ENCODE measurements around the gene RASGRP1. TPM values are rescaled to one million over a fixed set of nuclear protein-coding genes. Genes with fewer than 3 reads are reported as not detected.
A peak's percentile ranks its signal among the peaks of the same experiment; 100 is the strongest.

RASGRP1 gene
- total RNA-seq, 2 donors from 2014 or later = 7.0 to 8.8 TPM

GRCh38 chr15:38499651-38500050 is 65.0 kb downstream of the RASGRP1 start:
- Mint-ChIP-seq H3K27me3 (ENCODE audit: insufficient read depth) (no peaks in the 10 kb centered on the region), H3K4me1 (no peaks in the 10 kb centered on the region)

GRCh38 chr15:38496151-38496550 is 68.5 kb downstream of the RASGRP1 start:
- DNase-seq = no peak
- H3K9me3 ChIP-seq (ENCODE audit: control insufficient read depth, low read length) = no peaks in the 10 kb centered on the region

More at GRCh38 chr15:38499651-38500050, 65.0 kb downstream of the RASGRP1 start:
- Histone ChIP-seq H3K27me3 (ENCODE audit: control insufficient read depth, insufficient read depth, low read length, poor library complexity, severe bottlenecking) (no peaks in the 10 kb centered on the region), H3K4me3 (ENCODE audit: low read length) (no peak overlapping the region), H3K4me1 (ENCODE audit: control insufficient read depth, insufficient read depth, low read length) (no peaks in the 10 kb centered on the region), H3K36me3 (ENCODE audit: control insufficient read depth, insufficient read depth, low read length) (peaks cover 34% of the 10 kb centered on the region), H3K9me3 (ENCODE audit: control insufficient read depth, low read length) (no peaks in the 10 kb centered on the region), H3K27ac (ENCODE audit: low read depth, low read length) (no peak overlapping the region), H3K9ac (ENCODE audit: extremely low read depth, low read length, poor library complexity, severe bottlenecking) (no peak overlapping the region)
- no peak overlapping the region for H3K4me3 Mint-ChIP-seq
- H3K36me3 Mint-ChIP-seq (ENCODE audit: low read depth) = peaks cover 38% of the 10 kb centered on the region
- DNase-seq = no peak
- H3K9me3 Mint-ChIP-seq = no peaks in the 10 kb centered on the region
- no peak overlapping the region for H3K27ac Mint-ChIP-seq
- WGBS, 2 experiments (ENCODE audit: insufficient coverage in 1 of 2, insufficient read length in 1 of 2) = 86 to 89% methylated on average over 1 of the region's 1 CpG
- TF ChIP-seq CTCF (conservative IDR thresholded peaks at IDR 0.05) = no peak

GRCh38 chr15:38490242-38490922 is 74.2 kb downstream of the RASGRP1 start:
- H3K36me3 ChIP-seq (ENCODE audit: control insufficient read depth, insufficient read depth, low read length) = peaks cover 21% of the 10 kb centered on the region
- no peak overlapping the region for H3K4me3 Mint-ChIP-seq
- WGBS, 2 experiments (ENCODE audit: insufficient coverage in 1 of 2, insufficient read length in 1 of 2) = 94 to 100% methylated on average over 3 of the region's 3 CpGs
- H3K27me3 ChIP-seq (ENCODE audit: control insufficient read depth, insufficient read depth, low read length, poor library complexity, severe bottlenecking) = no peaks in the 10 kb centered on the region
- peaks cover 10% of the 10 kb centered on the region for H3K36me3 Mint-ChIP-seq (ENCODE audit: low read depth)
- H3K4me3 ChIP-seq (ENCODE audit: low read length) = no peak overlapping the region
- H3K4me1 ChIP-seq (ENCODE audit: control insufficient read depth, insufficient read depth, low read length) = no peaks in the 10 kb centered on the region
- no peak overlapping the region for H3K9ac ChIP-seq (ENCODE audit: extremely low read depth, low read length, poor library complexity, severe bottlenecking)
- H3K27ac Mint-ChIP-seq = no peak overlapping the region
- no peak for DNase-seq
- TF ChIP-seq CTCF (conservative IDR thresholded peaks at IDR 0.05) = no peak
- no peaks in the 10 kb centered on the region for H3K27me3 Mint-ChIP-seq (ENCODE audit: insufficient read depth)
- H3K27ac ChIP-seq (ENCODE audit: low read depth, low read length) = no peak overlapping the region
- peaks cover 20% of the 10 kb centered on the region for H3K4me1 Mint-ChIP-seq
- no peaks in the 10 kb centered on the region for H3K9me3 ChIP-seq (ENCODE audit: control insufficient read depth, low read length)
- no peaks in the 10 kb centered on the region for H3K9me3 Mint-ChIP-seq

More at GRCh38 chr15:38496151-38496550, 68.5 kb downstream of the RASGRP1 start:
- Mint-ChIP-seq H3K36me3 (ENCODE audit: low read depth) (peaks cover 29% of the 10 kb centered on the region), H3K9me3 (no peaks in the 10 kb centered on the region), H3K4me1 (no peaks in the 10 kb centered on the region), H3K4me3 (no peak overlapping the region), H3K27ac (no peak overlapping the region), H3K27me3 (ENCODE audit: insufficient read depth) (no peaks in the 10 kb centered on the region)
- Histone ChIP-seq H3K4me1 (ENCODE audit: control insufficient read depth, insufficient read depth, low read length) (no peaks in the 10 kb centered on the region), H3K27ac (ENCODE audit: low read depth, low read length) (no peak overlapping the region), H3K27me3 (ENCODE audit: control insufficient read depth, insufficient read depth, low read length, poor library complexity, severe bottlenecking) (no peaks in the 10 kb centered on the region), H3K4me3 (ENCODE audit: low read length) (no peak overlapping the region), H3K9ac (ENCODE audit: extremely low read depth, low read length, poor library complexity, severe bottlenecking) (no peak overlapping the region), H3K36me3 (ENCODE audit: control insufficient read depth, insufficient read depth, low read length) (peaks cover 22% of the 10 kb centered on the region)
- no CpG with 5 or more reads among the region's 1 CpG for WGBS, 2 experiments (ENCODE audit: insufficient coverage in 1 of 2, insufficient read length in 1 of 2)
- TF ChIP-seq CTCF (conservative IDR thresholded peaks at IDR 0.05) = peak; percentile 55
